GM10248 (cell line): ENCODE data around the gene MYO9B.
"Not testable (repeated sequence)": the region's sequence is repeated elsewhere in the genome, so short reads cannot be mapped to it uniquely, and the experiment has no call there.

Experiments
- CTCF ChIA-PET: fragments of 300-600 bp; sonication (Branson Sonifier 250); formaldehyde crosslinking; extraction: SDS; loops from one replicate; lab custom pipeline; 2021; ENCODE audit warnings: antibody characterized with exemption; lab: Yijun Ruan, JAX
- POLR2A ChIA-PET: fragments of 350-650 bp; sonication (Branson Sonifier 250); formaldehyde crosslinking; extraction: SDS; loops from one replicate; lab custom pipeline; 2020; ENCODE audit warnings: antibody characterized with exemption; lab: Yijun Ruan, JAX
- DNase-seq: peaks from one replicate; pipeline ENCODE4 v3.0.0; 2012; ENCODE audit errors: extremely low spot score
- TF ChIP-seq, protein P1 (sequence below): IDR thresholded peaks from 2 replicates; pipeline ENCODE4 v1.5.1; 2012; ENCODE audit warnings: mild to moderate bottlenecking, low read depth; ENCODE audit errors: extremely low read depth, missing control alignments, control extremely low read depth

The MYO9B gene

DNA sequence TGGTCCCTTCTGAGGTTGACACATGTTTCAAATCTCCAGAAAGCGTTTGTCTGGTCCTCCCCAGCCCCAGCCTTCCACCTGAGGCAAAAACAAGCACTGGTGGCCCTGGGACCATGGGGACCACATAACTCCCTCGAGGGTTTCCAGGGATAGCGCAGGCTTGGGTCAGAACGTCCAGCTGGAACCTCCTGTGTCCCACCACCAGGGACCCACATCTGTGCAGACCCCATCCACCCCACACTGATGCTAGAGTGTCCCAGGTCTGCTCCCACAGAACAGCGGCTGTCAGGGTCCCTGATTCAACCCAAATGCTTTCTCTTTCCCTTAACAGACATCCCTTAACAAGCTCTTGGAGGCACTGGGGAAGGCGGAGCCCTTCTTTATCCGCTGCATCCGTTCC lies 110.0 kb downstream of the MYO9B start:
- POLR2A ChIA-PET, result interaction anchor here (0.6 kb wide), 1 partner anchor 94 kb away, joined by 3 read pairs; no protein-coding TSS in a partner anchor
- TF ChIP-seq, protein P1, sequence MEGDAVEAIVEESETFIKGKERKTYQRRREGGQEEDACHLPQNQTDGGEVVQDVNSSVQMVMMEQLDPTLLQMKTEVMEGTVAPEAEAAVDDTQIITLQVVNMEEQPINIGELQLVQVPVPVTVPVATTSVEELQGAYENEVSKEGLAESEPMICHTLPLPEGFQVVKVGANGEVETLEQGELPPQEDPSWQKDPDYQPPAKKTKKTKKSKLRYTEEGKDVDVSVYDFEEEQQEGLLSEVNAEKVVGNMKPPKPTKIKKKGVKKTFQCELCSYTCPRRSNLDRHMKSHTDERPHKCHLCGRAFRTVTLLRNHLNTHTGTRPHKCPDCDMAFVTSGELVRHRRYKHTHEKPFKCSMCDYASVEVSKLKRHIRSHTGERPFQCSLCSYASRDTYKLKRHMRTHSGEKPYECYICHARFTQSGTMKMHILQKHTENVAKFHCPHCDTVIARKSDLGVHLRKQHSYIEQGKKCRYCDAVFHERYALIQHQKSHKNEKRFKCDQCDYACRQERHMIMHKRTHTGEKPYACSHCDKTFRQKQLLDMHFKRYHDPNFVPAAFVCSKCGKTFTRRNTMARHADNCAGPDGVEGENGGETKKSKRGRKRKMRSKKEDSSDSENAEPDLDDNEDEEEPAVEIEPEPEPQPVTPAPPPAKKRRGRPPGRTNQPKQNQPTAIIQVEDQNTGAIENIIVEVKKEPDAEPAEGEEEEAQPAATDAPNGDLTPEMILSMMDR, result no peak
- DNase-seq, result no peak
- CTCF ChIA-PET, result interaction anchor here (1.7 kb wide), 1 partner anchor 20 kb away, joined by 5 read pairs; no protein-coding TSS in a partner anchor

DNA sequence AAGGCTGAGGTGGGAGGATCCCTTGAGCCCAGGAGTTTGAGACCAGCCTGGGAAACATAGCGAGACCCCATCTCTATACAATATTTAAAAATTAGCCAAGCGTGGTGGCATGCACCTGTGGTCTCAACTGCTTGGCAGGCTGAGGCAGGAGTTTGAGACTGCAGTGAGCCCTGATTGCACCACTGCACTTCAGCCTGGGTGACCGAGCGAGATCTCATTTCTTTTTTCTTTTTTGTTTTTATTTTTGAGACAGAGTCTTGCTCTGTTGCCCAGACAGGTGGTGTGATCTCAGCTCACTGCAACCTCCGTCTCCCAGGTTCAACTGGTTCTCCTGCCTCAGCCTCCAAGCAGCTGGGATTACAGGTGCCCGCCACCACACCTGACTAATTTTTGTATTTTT lies 116.2 kb downstream of the MYO9B start:
- DNase-seq, POLR2A ChIA-PET: not testable (repeated sequence)
- CTCF ChIA-PET, result interaction anchor here (1.1 kb wide), 1 partner anchor 12 kb away, joined by 4 read pairs; no protein-coding TSS in a partner anchor

DNA sequence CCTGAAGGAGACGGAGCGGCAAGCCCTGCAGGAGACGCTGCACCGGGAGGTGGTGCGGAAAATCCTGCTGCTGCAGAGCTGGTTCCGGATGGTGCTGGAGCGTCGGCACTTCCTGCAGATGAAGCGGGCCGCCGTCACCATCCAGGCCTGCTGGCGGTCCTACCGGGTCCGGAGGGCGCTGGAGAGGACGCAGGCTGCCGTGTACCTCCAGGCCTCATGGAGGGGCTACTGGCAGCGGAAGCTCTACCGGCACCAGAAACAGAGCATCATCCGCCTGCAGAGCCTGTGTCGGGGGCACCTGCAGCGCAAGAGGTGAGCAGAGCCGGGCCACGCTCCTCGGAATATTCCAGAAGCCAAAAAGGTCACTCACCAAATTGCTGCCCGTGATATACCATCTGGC lies 117.2 kb downstream of the MYO9B start:
- ChIA-PET POLR2A (no interaction called here), CTCF (interaction anchor here (1.1 kb wide), 2 partner anchors 9 to 13 kb away, joined by 3 to 4 read pairs; no protein-coding TSS in a partner anchor)
- TF ChIP-seq, protein P1, result no peak
- no peak for DNase-seq

DNA sequence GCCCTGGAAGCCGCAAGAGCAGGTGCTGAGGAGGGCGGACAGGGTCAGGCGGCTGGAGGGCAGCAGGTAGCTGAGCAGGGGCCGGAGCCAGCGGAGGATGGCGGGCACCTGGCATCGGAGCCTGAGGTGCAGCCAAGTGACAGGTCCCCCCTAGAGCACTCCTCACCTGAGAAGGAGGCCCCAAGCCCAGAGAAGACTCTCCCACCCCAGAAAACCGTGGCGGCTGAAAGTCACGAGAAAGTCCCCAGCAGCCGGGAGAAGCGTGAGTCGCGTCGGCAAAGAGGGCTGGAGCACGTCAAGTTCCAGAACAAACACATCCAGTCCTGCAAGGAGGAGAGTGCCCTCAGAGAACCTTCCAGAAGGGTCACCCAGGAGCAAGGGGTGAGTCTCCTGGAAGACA lies 119.0 kb downstream of the MYO9B start:
- ChIA-PET POLR2A (no interaction called here), CTCF (no interaction called here)
- no peak for DNase-seq
- TF ChIP-seq, protein P1, result no peak

DNA sequence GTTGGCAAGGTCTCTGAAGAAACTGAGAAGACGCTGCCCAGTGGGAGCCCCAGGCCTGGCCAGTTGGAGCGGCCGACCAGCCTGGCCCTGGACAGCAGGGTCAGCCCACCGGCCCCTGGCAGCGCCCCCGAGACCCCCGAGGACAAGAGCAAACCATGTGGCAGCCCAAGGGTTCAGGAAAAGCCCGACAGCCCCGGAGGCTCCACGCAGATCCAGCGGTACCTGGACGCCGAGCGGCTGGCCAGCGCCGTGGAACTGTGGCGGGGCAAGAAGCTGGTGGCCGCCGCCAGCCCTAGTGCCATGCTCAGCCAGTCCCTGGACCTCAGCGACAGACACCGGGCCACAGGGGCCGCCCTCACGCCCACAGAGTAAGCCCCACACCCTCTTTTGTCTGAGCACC lies 119.5 kb downstream of the MYO9B start:
- CTCF ChIA-PET, result no interaction called here
- no peak for DNase-seq
- TF ChIP-seq, protein P1, result no peak
- POLR2A ChIA-PET, result no interaction called here

DNA sequence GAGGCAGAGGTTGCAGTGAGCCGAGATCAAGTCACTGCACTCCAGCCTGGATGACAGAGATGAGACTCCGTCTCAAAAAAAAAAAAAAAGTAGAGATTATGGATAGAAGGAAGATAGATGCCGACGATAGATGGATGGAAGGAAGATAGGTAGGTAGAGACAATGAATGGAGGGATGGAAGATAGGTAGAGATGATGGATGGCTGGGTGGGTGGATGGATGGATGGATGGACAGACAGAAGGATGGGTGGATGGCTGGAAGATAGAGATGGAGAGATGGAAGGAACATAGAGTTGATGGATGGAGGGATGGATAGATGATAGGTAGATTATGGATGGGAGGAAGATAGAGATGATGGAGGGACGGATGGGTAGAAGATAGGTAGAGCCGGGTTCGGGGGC lies 121.0 kb downstream of the MYO9B start:
- DNase-seq, result no peak
- POLR2A ChIA-PET, result interaction anchor here (0.7 kb wide), 1 partner anchor 9 kb away, joined by 5 read pairs; no protein-coding TSS in a partner anchor
- CTCF ChIA-PET, result no interaction called here
- TF ChIP-seq, protein P1, result no peak

DNA sequence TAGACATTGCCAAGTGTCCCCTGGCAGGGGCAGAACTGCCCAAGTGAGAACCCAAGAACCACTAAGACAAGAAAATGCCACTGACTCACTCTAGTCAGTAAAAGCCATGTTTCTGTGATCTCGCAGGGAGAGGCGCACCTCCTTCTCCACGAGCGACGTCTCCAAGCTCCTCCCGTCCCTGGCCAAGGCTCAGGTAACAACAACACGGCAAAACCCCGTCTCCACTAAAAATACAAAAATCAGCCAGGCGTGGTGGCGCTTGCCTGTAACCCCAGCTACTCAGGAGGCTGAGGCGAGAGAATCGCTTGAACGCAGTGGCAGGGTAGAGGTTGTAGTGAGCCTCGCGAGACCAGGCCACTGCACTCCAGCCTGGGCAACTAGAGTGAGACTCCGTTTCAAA lies 122.1 kb downstream of the MYO9B start:
- no peak for DNase-seq
- POLR2A ChIA-PET, result no interaction called here
- CTCF ChIA-PET, result no interaction called here
- TF ChIP-seq, protein P1, result no peak
